GM12874 (cell line): ENCODE results near the gene OLFML3.

Source experiments
- CTCF ChIP-seq: IDR thresholded peaks from 2 replicates; pipeline ENCODE4 v1.5.1; 2011; ENCODE audit warnings: low read depth, mild to moderate bottlenecking, control low read depth, low read length, moderate library complexity; ENCODE audit not compliant: insufficient read depth

The OLFML3 gene

GRCh38 chr1:113978863-113979702 is at the start of gene OLFML3:
Gene OLFML3 (plus strand): TSS chr1:113979474. CDS start chr1:113979517, 43 bp downstream.
- peak; percentile 60 for TF ChIP-seq CTCF

DNA sequence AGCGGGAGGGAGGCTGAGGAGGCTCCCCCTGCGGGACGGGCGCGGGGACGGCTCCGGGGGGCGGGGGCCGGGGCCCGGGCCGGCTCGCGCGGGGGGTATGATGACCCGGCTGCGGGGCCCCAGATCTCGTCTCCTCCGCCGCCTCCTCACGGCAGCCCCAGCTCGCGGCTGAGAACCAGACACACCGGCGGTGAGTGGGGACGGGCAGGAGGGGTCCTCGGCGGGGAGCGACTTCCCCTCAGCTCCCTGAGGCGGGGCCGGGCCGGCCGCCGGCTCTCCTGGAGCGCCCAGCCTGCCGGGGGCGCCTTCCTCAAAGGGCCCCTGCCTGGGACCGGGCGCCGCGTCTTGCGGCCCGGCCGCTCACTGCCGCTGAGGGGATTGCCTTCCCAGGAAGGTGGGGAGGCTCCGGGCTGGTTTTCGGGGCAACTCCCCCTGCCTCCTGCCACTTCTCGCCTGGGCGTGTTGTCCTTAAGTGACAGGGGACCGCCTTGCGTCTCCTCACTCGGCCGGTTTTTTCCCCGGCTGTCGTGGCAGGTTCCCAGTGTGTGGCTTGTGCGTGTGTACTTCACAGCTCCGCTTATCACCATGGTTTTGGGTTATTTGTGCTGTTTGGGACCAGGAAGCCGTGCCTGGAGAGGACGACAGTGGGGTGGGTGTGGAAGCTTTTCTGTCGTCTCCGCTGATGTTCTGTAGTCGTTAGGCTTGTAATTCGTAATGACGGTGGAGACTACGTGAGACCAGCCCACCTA is 49.4 kb upstream of the OLFML3 start:
- TF ChIP-seq CTCF, result peak; percentile 37; the same call in 1 of the 2 replicates

DNA sequence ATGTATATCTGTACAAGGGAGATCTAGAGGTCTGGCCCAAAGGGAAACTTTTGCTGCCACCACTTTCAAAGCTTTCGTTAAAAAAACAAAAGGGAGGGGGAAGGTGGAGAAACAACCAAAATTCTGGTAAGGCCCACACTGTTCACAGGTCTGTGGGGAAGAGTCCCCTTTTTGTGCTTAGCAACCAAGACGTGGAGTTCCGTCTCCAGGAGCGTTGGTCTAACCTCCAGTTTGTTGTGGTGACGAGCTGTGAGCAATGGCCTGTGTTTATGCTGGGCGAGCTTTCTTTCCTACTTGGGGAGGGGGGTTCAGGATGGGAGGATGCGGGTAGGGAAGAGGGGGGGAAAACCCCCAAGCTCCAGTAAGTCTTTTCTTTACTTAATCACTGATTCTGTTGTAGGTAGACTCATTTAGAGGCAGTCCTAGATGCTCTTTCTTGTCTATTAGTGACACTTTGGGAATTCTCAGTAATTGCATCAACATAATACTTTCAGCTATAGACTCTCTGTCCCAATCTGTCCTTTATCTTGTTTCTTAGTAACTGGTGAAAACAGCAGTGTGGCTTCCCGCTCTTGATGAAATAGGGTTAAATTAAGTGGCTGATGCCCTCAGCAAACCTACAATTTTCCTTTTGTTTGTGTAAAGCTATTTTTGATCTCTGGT is 48.6 kb upstream of the OLFML3 start:
- TF ChIP-seq CTCF, result no peak

DNA sequence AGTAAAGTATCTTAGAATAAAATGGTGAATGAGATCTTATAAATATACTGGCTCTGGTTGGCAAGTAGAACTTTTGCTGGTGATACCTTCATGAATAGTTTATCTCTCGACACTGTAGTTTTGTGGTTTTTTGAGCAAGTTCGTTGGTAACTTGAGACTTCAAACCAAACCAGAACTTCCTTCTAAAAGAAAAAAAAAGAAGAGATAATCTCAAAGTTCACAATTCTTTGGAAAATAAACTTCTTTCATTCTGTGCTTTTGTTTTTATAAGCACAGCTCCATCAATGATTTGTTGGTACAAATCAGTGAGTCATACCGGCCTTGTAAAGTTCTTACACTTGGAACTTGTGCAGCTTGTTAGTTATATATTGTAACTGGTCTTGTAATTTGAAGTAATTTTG is 47.8 kb upstream of the OLFML3 start:
- TF ChIP-seq CTCF, result no peak

DNA sequence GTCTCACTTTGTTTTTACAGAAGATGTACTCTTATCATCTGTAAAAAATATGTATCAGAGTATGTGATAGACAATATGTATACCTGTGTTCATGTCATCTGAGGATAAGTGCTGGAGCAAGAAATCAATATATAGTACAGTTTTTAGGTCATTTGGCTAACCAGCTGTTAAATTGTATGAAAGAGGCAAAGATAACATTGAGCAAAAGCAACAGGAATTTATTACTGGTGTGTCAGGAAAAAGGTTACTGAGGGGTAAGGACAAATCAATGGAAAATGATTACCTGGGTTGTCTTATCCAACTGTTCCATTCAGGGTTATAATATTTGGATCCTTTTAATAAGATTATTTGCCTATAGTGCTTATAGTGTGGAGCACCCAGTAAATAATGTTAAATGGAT is 45.3 kb upstream of the OLFML3 start:
- TF ChIP-seq CTCF, result no peak

DNA sequence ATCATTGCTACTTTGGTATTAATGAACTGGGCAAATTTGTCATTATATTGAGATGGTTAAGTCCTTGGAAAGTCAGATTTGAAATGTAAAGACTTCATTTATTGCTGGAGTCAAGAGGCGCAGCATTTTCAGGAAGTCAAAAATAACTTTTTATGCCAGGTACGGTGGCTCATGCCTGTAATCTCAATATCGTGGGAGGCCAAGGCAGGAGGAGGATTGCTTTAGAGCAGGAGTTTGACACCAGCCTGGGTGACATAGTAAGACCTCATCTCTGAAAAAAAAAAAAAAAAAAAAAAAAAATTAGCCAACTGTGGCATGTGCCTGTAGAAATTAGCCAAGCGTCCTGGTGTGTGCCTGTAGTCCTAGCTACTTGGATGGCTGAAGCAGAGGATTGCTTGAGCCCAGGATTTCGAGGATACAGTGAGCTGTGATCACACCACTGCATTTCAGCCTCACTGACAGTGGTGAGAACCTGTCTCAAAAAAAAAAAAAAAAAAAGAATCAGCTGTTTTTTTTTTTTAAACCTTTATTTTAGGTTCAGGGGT is 44.7 kb upstream of the OLFML3 start:
- TF ChIP-seq CTCF, result no peak

GRCh38 chr1:113935176-113935575 is 44.1 kb upstream of the OLFML3 start:
- no peak for TF ChIP-seq CTCF
